ENCODE data around the gene DLG2. TPM values are rescaled to one million over a fixed set of nuclear protein-coding genes. Genes with fewer than 3 reads are reported as not detected.

The DLG2 gene
- total RNA-seq, 4 donors from 2014 or later = 0.18 to 8.3 (median 2.5) TPM

DNA sequence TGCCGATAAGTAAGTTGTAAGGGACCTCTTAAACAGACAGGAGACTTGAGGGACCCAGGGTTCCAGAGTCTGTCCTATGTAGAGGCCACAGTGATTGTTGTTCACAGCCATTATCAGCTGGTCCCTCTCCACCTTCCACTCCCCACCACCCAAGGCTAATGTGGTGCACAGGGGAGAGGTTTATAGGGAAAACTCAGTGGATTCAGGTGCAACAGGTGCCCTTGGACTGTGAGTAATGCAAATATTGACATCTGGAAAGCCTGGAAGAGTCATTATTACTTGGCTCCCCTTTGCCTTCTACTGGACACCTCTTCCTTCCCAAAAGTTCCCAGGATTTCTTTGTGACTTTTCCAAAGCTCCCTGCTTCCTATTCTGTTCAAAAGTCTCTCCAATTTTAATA, 1899.9 kb downstream of the DLG2 start:
- Histone ChIP-seq H3K4me3 (no peak overlapping the region), H3K36me3 (no peaks in the 10 kb centered on the region), H3K9me3 (no peaks in the 10 kb centered on the region), H3K27ac (no peak overlapping the region), H3K27me3 (no peaks in the 10 kb centered on the region), H3K4me1 (no peaks in the 10 kb centered on the region)
- no peak for DNase-seq
- TF ChIP-seq, protein P1, sequence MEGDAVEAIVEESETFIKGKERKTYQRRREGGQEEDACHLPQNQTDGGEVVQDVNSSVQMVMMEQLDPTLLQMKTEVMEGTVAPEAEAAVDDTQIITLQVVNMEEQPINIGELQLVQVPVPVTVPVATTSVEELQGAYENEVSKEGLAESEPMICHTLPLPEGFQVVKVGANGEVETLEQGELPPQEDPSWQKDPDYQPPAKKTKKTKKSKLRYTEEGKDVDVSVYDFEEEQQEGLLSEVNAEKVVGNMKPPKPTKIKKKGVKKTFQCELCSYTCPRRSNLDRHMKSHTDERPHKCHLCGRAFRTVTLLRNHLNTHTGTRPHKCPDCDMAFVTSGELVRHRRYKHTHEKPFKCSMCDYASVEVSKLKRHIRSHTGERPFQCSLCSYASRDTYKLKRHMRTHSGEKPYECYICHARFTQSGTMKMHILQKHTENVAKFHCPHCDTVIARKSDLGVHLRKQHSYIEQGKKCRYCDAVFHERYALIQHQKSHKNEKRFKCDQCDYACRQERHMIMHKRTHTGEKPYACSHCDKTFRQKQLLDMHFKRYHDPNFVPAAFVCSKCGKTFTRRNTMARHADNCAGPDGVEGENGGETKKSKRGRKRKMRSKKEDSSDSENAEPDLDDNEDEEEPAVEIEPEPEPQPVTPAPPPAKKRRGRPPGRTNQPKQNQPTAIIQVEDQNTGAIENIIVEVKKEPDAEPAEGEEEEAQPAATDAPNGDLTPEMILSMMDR (IDR thresholded peaks at IDR 0.05) = no peak
- no peak for TF ChIP-seq POLR2A (IDR thresholded peaks at IDR 0.05)

DNA sequence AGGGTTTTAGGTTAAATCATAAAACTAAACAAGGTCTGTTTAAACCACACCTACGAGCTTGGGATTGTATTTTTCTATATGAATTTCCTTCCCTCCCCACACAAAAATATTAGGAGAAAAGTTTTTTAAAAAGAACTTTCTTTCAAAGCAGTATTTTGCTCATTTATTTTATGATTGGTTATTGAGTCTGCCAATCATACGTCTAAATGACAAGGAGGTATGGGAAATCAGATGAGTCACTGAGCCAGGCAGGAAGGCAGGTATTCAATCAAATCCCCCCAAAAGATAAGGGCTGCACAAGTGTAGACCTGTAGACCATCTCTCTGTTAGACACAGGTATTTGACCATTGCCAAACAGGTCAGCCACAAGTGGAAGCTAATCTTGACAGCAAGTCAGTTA, 1900.8 kb downstream of the DLG2 start:
- no peak for TF ChIP-seq POLR2A (IDR thresholded peaks at IDR 0.05)
- TF ChIP-seq, protein P1 (IDR thresholded peaks at IDR 0.05) = no peak
- no peaks in the 10 kb centered on the region for H3K36me3 ChIP-seq
- H3K4me3 ChIP-seq = no peak overlapping the region

DNA sequence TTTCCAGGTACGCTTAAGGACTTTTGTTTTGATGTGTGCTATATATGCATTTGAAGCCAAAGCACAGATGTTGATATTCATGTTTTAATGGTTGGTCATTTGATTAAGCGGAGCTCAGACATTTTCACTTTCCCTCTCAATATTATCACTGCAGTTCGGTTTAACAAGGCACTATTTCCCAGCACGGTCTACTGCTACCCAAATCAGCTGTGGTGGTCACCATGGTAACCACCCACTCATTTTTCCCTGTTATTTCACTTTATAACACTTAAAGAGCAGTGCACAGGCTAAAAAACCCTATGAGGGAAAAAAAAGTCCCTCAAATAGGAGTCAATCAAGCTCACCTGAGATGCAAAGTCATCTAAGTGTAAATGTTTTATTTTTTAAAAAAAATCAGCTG, 1901.4 kb downstream of the DLG2 start:
- no peak overlapping the region for H3K4me3 ChIP-seq
- no peaks in the 10 kb centered on the region for H3K4me1 ChIP-seq
- no peaks in the 10 kb centered on the region for H3K9me3 ChIP-seq
- no peak overlapping the region for H3K27ac ChIP-seq
- H3K36me3 ChIP-seq = no peaks in the 10 kb centered on the region
- TF ChIP-seq, protein P1 (IDR thresholded peaks at IDR 0.05) = no peak
- no peak for TF ChIP-seq POLR2A (IDR thresholded peaks at IDR 0.05)
- no peaks in the 10 kb centered on the region for H3K27me3 ChIP-seq
- DNase-seq = no peak

More for the DNA sequence above, 1900.8 kb downstream of the DLG2 start:
- no peaks in the 10 kb centered on the region for H3K27me3 ChIP-seq
- no peaks in the 10 kb centered on the region for H3K4me1 ChIP-seq
- no peak overlapping the region for H3K27ac ChIP-seq
- DNase-seq = no peak
- no peaks in the 10 kb centered on the region for H3K9me3 ChIP-seq

DNA sequence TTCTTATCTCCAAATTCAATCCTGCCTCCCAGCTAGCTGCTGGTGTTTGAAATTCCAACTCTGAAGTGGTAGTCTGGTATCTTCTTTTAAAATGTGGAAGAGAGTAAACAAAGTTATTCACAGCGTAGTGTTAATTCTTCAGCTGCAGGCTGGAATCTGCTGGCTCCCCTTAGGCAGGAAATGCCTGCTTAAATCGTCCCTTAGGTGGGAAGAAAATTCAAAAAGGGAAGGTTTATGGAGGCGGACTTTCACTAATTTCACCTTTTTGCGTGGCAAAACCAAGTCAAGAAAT, 1901.9 kb downstream of the DLG2 start:
- TF ChIP-seq, protein P1 (IDR thresholded peaks at IDR 0.05) = no peak
- TF ChIP-seq POLR2A (IDR thresholded peaks at IDR 0.05) = no peak
- no peak for DNase-seq
- Histone ChIP-seq H3K4me1 (no peaks in the 10 kb centered on the region), H3K27me3 (no peaks in the 10 kb centered on the region), H3K4me3 (peak overlapping the region in 1 of 4 donors; percentile 26), H3K36me3 (no peaks in the 10 kb centered on the region), H3K9me3 (no peaks in the 10 kb centered on the region), H3K27ac (no peak overlapping the region)

DNA sequence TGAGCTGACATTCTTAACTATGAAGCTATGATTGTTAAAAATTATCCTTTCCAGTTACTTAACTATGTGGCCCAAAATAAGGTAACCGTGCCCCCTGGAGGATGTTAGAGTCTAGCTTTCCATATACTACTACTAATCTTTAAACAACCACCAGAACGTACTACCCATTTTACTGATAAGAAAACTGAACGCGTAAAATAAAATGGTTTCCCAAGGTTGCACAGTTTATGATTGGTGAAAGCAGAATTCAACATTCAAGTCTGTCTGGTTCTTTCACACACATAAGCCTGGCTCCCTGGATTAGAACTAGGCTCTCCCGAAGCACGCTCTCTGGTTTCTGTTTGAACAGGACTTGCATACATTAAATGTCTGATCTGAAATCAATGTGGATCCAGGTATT, 1903.1 kb downstream of the DLG2 start:
- Histone ChIP-seq H3K27me3 (no peaks in the 10 kb centered on the region), H3K4me1 (no peaks in the 10 kb centered on the region), H3K27ac (no peak overlapping the region), H3K4me3 (peak overlapping the region in 2 of 4 donors; percentile 26 to 49), H3K36me3 (no peaks in the 10 kb centered on the region), H3K9me3 (no peaks in the 10 kb centered on the region)
- peak in 2 of 3 donors; percentile 16 to 55 for DNase-seq
- TF ChIP-seq POLR2A (IDR thresholded peaks at IDR 0.05) = no peak
- TF ChIP-seq, protein P1 (IDR thresholded peaks at IDR 0.05) = peak in 4 of 6 experiments; percentile 28 to 51 (median 44)
